Measurements from ENCODE around the gene TSSK2.

Gene TSSK2

DNA sequence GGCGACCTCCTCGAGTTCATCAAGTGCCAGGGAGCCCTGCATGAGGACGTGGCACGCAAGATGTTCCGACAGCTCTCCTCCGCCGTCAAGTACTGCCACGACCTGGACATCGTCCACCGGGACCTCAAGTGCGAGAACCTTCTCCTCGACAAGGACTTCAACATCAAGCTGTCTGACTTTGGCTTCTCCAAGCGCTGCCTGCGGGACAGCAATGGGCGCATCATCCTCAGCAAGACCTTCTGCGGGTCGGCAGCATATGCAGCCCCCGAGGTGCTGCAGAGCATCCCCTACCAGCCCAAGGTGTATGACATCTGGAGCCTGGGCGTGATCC, 542 bp downstream of the TSSK2 start:
- TF ChIP-seq FOXP2 (optimal IDR thresholded peaks at IDR 0.05; ENCODE audit: borderline replicate concordance, extremely low read depth, extremely low read length, insufficient read depth) (no peak), TAF1 (IDR thresholded peaks at IDR 0.05; ENCODE audit: borderline replicate concordance, insufficient read depth, low read length) (no peak), SIN3A (IDR thresholded peaks at IDR 0.05; ENCODE audit: borderline replicate concordance, insufficient read depth, low read length) (no peak)
- TF ChIP-seq, protein P1, sequence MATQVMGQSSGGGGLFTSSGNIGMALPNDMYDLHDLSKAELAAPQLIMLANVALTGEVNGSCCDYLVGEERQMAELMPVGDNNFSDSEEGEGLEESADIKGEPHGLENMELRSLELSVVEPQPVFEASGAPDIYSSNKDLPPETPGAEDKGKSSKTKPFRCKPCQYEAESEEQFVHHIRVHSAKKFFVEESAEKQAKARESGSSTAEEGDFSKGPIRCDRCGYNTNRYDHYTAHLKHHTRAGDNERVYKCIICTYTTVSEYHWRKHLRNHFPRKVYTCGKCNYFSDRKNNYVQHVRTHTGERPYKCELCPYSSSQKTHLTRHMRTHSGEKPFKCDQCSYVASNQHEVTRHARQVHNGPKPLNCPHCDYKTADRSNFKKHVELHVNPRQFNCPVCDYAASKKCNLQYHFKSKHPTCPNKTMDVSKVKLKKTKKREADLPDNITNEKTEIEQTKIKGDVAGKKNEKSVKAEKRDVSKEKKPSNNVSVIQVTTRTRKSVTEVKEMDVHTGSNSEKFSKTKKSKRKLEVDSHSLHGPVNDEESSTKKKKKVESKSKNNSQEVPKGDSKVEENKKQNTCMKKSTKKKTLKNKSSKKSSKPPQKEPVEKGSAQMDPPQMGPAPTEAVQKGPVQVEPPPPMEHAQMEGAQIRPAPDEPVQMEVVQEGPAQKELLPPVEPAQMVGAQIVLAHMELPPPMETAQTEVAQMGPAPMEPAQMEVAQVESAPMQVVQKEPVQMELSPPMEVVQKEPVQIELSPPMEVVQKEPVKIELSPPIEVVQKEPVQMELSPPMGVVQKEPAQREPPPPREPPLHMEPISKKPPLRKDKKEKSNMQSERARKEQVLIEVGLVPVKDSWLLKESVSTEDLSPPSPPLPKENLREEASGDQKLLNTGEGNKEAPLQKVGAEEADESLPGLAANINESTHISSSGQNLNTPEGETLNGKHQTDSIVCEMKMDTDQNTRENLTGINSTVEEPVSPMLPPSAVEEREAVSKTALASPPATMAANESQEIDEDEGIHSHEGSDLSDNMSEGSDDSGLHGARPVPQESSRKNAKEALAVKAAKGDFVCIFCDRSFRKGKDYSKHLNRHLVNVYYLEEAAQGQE (IDR thresholded peaks at IDR 0.05; ENCODE audit: insufficient read depth in 1 of 2, low read depth in 2 of 2, low read length in 2 of 2), result no peak

DNA sequence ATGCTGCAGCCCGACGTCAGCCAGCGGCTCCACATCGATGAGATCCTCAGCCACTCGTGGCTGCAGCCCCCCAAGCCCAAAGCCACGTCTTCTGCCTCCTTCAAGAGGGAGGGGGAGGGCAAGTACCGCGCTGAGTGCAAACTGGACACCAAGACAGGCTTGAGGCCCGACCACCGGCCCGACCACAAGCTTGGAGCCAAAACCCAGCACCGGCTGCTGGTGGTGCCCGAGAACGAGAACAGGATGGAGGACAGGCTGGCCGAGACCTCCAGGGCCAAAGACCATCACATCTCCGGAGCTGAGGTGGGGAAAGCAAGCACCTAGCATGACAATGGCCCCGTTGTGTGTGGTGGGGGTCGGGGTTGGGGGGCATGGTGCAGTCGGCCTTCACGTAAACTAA, 1.0 kb downstream of the TSSK2 start:
- TF ChIP-seq FOXP2 (optimal IDR thresholded peaks at IDR 0.05; ENCODE audit: borderline replicate concordance, extremely low read depth, extremely low read length, insufficient read depth) (no peak), TAF1 (IDR thresholded peaks at IDR 0.05; ENCODE audit: borderline replicate concordance, insufficient read depth, low read length) (no peak), POLR2AphosphoS5 (IDR thresholded peaks at IDR 0.05; ENCODE audit: low read depth, low read length) (no peak), SIN3A (IDR thresholded peaks at IDR 0.05; ENCODE audit: borderline replicate concordance, insufficient read depth, low read length) (no peak)
- TF ChIP-seq, protein P1 (IDR thresholded peaks at IDR 0.05; ENCODE audit: insufficient read depth in 1 of 2, low read depth in 2 of 2, low read length in 2 of 2), result no peak

DNA sequence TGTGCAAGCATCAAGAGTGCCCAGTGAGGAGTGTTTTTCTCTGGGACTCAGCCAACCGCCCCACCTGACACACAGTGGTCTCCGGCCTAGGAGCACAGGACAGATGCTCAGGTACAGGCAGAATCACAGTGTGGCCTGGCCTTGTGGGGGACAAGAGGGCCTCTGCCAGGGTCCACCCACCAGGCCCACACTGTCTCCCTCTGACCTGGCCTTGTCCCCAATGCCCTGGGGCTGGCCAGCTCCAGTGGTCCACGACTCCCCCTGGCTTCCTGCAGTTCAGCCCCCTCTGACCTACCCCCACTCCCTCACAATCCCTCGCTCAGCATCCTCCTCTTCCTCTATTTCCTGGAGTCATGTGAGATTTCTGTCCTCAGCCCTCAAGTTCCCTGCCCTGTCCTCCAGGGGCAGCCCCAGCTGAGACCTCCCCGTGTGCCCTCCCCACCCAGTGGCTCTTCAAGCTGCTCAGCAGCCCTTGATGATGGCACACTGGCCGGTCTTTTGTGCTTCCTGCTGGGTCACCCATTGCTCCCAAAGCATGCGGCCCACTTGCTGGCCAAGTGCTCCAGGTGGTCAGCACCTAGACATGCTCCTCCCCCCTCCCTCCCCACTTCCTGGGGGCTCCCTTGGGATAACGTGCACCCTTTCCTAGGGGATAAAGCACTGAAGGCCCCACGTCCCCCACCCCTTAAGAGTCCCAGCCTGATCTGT, 1.7 kb downstream of the TSSK2 start:
- no peak for TF ChIP-seq TAF1 (IDR thresholded peaks at IDR 0.05; ENCODE audit: borderline replicate concordance, insufficient read depth, low read length)
- no peak for TF ChIP-seq SIN3A (IDR thresholded peaks at IDR 0.05; ENCODE audit: borderline replicate concordance, insufficient read depth, low read length)
- TF ChIP-seq FOXP2 (optimal IDR thresholded peaks at IDR 0.05; ENCODE audit: borderline replicate concordance, extremely low read depth, extremely low read length, insufficient read depth), result no peak
- TF ChIP-seq, protein P1 (IDR thresholded peaks at IDR 0.05; ENCODE audit: insufficient read depth in 1 of 2, low read depth in 2 of 2, low read length in 2 of 2), result no peak
- no peak for TF ChIP-seq POLR2AphosphoS5 (IDR thresholded peaks at IDR 0.05; ENCODE audit: low read depth, low read length)

DNA sequence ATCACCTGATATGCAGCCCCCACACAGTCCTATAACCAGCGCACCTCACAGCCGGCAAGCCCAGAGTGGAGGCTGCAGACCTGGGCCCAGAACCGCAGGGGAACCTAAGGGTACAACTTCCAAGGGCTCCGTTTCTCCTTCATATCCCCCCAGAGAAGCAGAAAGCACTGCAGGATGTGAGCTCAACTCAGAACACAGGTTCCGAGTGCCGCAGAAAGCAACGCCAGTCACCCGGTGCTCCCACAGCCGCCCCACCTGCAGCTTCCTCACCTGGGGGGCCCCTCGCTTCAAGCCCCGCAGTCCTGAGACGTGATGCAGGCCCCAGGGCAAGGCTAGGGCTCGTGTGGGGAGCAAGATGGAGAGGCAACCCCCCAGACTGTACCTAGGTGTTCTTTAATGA, 2.5 kb downstream of the TSSK2 start:
- TF ChIP-seq, protein P1 (IDR thresholded peaks at IDR 0.05; ENCODE audit: insufficient read depth in 1 of 2, low read depth in 2 of 2, low read length in 2 of 2), result no peak
- TF ChIP-seq TAF1 (IDR thresholded peaks at IDR 0.05; ENCODE audit: borderline replicate concordance, insufficient read depth, low read length) (no peak), FOXP2 (optimal IDR thresholded peaks at IDR 0.05; ENCODE audit: borderline replicate concordance, extremely low read depth, extremely low read length, insufficient read depth) (no peak), POLR2AphosphoS5 (IDR thresholded peaks at IDR 0.05; ENCODE audit: low read depth, low read length) (no peak)
